NCI-H146 treated with DMSO at 0.1 percent for 48 hours (cell line): ENCODE data around the gene RPS27A.
A peak's percentile ranks its signal among the peaks of the same experiment; 100 is the strongest.
"Not testable (repeated sequence)": the region's sequence is repeated elsewhere in the genome, so short reads cannot be mapped to it uniquely, and the experiment has no call there.

Source experiments
- DNase-seq: peaks from one replicate; lab custom pipeline; 2025; ENCODE audit not compliant: unreplicated experiment; lab: John Stamatoyannopoulos, UW

RPS27A gene

DNA sequence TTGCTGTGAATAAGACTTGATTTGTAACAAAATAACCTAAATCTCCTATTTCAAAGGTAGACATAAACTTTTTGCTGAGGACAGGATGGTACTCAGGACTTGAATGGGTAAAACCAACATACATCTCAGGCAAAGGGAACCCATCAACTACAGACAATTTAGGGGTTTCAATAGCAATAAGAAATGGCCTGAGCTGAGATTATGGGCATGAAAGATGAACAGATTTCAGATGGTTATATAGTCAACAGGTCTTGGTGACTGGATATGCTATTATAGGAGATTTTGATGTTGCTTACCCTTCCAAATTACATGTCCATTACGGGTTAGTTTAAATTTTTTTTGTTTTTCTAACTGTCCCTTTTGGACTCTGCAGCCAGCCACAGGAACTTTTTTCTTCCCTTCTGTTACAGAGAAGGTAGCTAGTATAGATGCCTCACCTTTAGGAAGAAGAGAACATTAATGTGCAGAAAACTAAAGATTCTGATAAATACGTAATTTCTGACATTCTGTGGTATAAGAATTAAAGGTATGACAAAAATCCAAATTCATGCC is 4.6 kb downstream of the RPS27A start:
- no peak for DNase-seq

DNA sequence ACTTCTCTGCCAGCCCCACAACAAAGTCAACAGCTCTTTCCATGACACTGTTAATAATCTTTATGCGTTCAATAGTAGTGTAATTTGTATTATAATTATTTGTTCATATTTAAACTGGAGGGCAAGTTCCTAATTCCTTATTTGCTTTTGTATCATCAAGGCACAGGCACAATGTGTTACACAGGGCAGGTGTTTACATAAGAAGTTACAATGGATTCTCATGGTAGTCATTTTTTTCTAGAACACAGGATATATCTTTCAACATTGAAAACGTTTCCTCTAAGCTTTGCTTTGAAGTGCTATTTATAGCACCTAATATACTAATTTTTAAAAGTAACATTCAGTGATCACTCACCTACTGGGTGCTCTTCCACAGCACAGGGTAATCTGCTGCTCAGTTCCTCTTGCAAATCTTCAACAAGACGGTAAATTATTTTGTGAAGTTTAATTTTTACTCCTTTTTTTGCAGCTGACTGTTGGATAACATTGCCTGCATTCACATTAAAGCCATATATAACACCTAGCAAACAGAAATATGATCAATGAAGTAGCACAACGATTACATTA is 7.3 kb downstream of the RPS27A start:
- DNase-seq = peak; percentile 70

GRCh38 chr2:55241582-55241981 is 9.1 kb downstream of the RPS27A start:
- not testable (repeated sequence) for DNase-seq

DNA sequence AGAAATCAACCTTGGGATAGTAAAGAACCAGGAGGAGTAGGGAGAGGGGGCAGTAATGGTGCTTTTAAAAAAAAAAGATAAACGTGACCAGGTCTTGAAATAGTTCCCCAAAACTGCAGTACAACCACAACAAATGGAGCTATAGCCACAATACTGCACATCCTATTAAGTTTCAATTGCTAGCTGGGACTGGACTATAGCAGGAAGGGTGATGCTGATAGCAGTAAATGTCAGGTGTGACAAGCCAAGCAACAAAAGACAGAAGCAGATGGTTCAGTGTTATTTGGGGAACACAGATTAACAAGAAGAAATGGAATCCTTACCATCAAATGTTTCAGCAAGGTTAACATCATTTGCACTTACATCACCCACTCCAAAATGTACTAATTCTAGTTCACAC is 10.1 kb downstream of the RPS27A start:
- DNase-seq = no peak

DNA sequence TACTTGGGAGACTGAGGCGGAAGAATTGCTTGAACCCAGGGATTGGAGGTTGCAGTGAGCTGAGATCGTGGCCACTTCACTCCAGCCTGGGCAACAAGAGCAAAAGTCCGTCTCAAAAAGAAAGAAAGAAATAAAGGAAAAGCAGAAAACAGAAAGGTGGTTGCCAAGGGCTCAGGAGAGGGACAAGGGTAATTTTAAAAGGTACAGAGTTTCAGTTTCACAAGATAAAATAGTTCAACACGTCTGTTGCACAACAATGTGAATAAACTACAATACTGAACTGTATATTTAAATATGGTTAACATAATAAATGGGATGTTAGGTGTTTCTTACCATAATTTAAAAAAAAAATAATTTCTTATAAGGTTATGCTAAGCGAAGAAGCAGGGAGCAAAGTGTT is 12.9 kb downstream of the RPS27A start:
- DNase-seq = no peak

DNA sequence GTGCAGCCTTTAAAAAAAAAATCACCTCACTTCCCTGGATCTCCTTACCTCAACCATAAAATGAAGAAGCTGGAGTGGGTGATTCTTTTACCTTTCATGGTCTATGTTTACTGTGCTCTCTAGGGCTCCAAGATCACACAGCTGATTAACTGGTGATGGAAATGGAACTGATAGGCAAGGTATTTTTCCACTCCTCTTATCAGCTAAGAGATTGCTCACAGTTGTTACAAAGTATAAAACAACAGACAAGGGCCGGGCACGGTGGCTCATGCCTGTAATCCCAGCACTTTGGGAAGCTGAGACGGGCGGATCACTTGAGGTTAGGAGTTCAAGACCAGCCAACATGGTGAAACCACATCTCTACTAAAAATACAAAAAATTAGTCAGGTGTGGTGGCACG is 14.5 kb downstream of the RPS27A start:
- no peak for DNase-seq

GRCh38 chr2:55252832-55253231 is 20.3 kb downstream of the RPS27A start:
- DNase-seq = no peak

GRCh38 chr2:55259586-55259985 is 27.1 kb downstream of the RPS27A start:
- not testable (repeated sequence) for DNase-seq

- no peak for DNase-seq
Observed at GRCh38 chr2:55268288-55268906, 35.9 kb downstream of the RPS27A start.

GRCh38 chr2:55268907-55269644 is 36.6 kb downstream of the RPS27A start, which contains the start of gene MTIF2:
TSS of gene MTIF2 (minus strand) at chr2:55269231. CDS start at chr2:55263858, 5,373 bp downstream.
- peak; percentile 81 for DNase-seq

DNA sequence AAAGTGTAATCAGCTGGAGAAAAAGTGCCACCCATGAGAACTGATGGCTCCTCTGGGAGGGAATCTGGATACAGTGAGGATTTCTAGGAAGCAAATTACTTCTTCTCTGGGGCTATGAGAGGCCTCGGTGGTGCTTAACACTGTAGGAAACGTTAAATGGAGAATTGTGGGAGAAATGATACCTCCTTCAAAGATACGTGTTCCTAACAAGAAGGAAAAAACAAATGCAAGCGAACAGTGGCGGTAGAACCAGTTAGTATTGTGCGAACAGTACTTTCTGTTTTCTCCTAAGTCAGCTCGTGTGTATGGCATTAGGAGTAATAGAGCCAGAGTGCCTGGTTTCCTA is 37.1 kb downstream of the RPS27A start:
- DNase-seq = no peak

- DNase-seq = not testable (repeated sequence)
Observed at GRCh38 chr2:55274346-55274745, 41.9 kb downstream of the RPS27A start.

- DNase-seq = no peak
Observed at GRCh38 chr2:55277310-55277709, 44.8 kb downstream of the RPS27A start.

DNA sequence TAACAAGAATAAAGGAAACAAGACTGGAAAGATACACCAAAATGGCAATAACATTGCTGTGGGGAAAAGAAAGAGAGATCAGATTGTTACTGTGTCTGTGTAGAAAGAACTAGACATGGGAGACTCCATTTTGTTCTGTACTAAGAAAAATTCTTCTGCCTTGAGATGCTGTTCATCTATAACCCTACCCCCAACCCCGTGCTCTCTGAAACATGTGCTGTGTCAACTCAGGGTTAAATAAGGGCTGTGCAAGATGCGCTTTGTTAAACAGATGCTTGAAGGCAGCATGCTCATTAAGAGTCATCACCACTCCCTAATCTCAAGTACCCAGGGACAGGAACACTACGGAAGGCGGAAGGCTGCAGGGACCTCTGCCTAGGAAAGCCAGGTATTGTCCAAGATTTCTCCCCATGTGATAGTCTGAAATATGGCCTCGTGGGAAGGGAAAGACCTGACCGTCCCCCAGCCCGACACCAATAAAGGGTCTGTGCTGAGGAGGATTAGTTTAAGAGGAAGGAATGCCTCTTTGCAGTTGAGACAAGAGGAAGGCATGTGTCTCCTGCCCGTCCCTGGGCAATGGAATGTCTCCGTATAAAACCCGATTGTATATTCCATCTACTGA is 46.8 kb downstream of the RPS27A start:
- DNase-seq = not testable (repeated sequence)

GRCh38 chr2:55279859-55280424 is 47.5 kb downstream of the RPS27A start:
- not testable (repeated sequence) for DNase-seq

- DNase-seq = not testable (repeated sequence)
Observed at GRCh38 chr2:55280851-55281546, 48.5 kb downstream of the RPS27A start.

GRCh38 chr2:55282110-55282917 is 49.8 kb downstream of the RPS27A start:
- DNase-seq = peak; percentile 67

DNA sequence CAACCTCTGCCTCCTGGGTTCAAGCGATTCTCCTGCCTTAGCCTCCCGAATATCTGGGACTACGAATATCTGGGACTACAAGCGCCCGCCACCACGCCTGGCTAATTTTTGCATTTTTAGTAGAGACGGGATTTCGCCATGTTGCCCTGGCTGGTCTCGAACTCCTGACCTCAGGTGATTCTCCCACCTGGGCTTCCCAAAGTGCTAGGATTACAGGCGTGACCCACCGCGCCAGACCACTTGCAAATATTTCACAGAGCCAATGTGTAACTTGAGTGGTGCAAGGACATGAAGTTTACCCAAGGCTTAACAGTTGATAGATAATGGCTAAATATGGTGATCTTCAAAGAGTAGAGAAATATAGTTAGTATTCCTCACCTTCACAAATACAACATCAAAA is 50.6 kb downstream of the RPS27A start:
- no peak for DNase-seq
